Measurements from ENCODE around the gene GTF2H3.

- no peak for TF ChIP-seq POLR2AphosphoS5 (IDR thresholded peaks at IDR 0.05)
- no peak for TF ChIP-seq CTCF (IDR thresholded peaks at IDR 0.05)
Measured at GRCh38 chr12:123608182-123608581, 25.4 kb upstream of the GTF2H3 start.
